ENCODE data around the gene LRRTM4. TPM values are rescaled to one million over a fixed set of nuclear protein-coding genes. Genes with fewer than 3 reads are reported as not detected.

Gene LRRTM4
- total RNA-seq, 1 experiment from 2014 or later = 0.23 TPM

- DNase-seq (ENCODE audit: low read depth, low spot score) (no peak), ATAC-seq (no peak)
- ChIA-PET CTCF (no interaction called here), POLR2A (no interaction called here)
- Histone ChIP-seq H3K9me3 (ENCODE audit: control insufficient read depth, insufficient read depth, low read depth, low read length) (0 out of 2 replicates have a peak, but pooled peaks cover 3% of the 10 kb centered on the region), H3K4me1 (ENCODE audit: control insufficient read depth, insufficient read depth, low read length) (no peaks in the 10 kb centered on the region), H3K36me3 (ENCODE audit: control insufficient read depth, insufficient read depth, low read length) (no peaks in the 10 kb centered on the region), H3K4me3 (ENCODE audit: low read depth in 2 of 2, low read length in 2 of 2) (no peak overlapping the region), H3K27ac (ENCODE audit: low read length) (no peak overlapping the region), H3K27me3 (ENCODE audit: control insufficient read depth, insufficient read depth, low read length) (no peaks in the 10 kb centered on the region)
- TF ChIP-seq, protein P1, sequence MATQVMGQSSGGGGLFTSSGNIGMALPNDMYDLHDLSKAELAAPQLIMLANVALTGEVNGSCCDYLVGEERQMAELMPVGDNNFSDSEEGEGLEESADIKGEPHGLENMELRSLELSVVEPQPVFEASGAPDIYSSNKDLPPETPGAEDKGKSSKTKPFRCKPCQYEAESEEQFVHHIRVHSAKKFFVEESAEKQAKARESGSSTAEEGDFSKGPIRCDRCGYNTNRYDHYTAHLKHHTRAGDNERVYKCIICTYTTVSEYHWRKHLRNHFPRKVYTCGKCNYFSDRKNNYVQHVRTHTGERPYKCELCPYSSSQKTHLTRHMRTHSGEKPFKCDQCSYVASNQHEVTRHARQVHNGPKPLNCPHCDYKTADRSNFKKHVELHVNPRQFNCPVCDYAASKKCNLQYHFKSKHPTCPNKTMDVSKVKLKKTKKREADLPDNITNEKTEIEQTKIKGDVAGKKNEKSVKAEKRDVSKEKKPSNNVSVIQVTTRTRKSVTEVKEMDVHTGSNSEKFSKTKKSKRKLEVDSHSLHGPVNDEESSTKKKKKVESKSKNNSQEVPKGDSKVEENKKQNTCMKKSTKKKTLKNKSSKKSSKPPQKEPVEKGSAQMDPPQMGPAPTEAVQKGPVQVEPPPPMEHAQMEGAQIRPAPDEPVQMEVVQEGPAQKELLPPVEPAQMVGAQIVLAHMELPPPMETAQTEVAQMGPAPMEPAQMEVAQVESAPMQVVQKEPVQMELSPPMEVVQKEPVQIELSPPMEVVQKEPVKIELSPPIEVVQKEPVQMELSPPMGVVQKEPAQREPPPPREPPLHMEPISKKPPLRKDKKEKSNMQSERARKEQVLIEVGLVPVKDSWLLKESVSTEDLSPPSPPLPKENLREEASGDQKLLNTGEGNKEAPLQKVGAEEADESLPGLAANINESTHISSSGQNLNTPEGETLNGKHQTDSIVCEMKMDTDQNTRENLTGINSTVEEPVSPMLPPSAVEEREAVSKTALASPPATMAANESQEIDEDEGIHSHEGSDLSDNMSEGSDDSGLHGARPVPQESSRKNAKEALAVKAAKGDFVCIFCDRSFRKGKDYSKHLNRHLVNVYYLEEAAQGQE (IDR thresholded peaks at IDR 0.05; ENCODE audit: insufficient read depth in 1 of 2, low read depth in 2 of 2, low read length in 1 of 2) = no peak
- TF ChIP-seq CTCF (IDR thresholded peaks at IDR 0.05) (no peak), TCF7L2 (IDR thresholded peaks at IDR 0.05; ENCODE audit: low read depth, low read length) (no peak), POLR2AphosphoS5 (IDR thresholded peaks at IDR 0.05; ENCODE audit: low read depth, low read length) (no peak), SIN3A (IDR thresholded peaks at IDR 0.05; ENCODE audit: borderline replicate concordance, insufficient read depth, low read depth, low read length) (no peak)
- in situ Hi-C loops (cut with HindIII; ENCODE audit: low pct_unique_long_range_greater_than_20kb, low sequenced_read_pairs) (no loop called here), intact Hi-C loops (cut with micrococcal nuclease; ENCODE audit: unreplicated experiment) (no loop called here)
- no TSS peak for BruUV-seq (replicated peaks)
These were observed 375.0 kb downstream of the LRRTM4 start for GRCh38 chr2:77147153-77147552.

GRCh38 chr2:77144772-77145171 is 377.4 kb downstream of the LRRTM4 start:
- ChIA-PET POLR2A (no interaction called here), CTCF (interaction anchor here (0.7 kb wide), 1 partner anchor 319 kb away, joined by 3 read pairs; no protein-coding TSS in a partner anchor)
- DNase-seq (ENCODE audit: low read depth, low spot score) (no peak), ATAC-seq (no peak)
- in situ Hi-C loops (cut with HindIII; ENCODE audit: low pct_unique_long_range_greater_than_20kb, low sequenced_read_pairs) (no loop called here), intact Hi-C loops (cut with micrococcal nuclease; ENCODE audit: unreplicated experiment) (no loop called here)
- H3K36me3 ChIP-seq (ENCODE audit: control insufficient read depth, insufficient read depth, low read length) = no peaks in the 10 kb centered on the region
- no peak for TF ChIP-seq CTCF (IDR thresholded peaks at IDR 0.05)
- no peak for TF ChIP-seq TCF7L2 (IDR thresholded peaks at IDR 0.05; ENCODE audit: low read depth, low read length)
- TF ChIP-seq SIN3A (IDR thresholded peaks at IDR 0.05; ENCODE audit: borderline replicate concordance, insufficient read depth, low read depth, low read length) = no peak
- no peak for TF ChIP-seq POLR2AphosphoS5 (IDR thresholded peaks at IDR 0.05; ENCODE audit: low read depth, low read length)
- TF ChIP-seq, protein P1 (IDR thresholded peaks at IDR 0.05; ENCODE audit: insufficient read depth in 1 of 2, low read depth in 2 of 2, low read length in 1 of 2) = no peak
- no peaks in the 10 kb centered on the region for H3K4me1 ChIP-seq (ENCODE audit: control insufficient read depth, insufficient read depth, low read length)
- H3K27ac ChIP-seq (ENCODE audit: low read length) = no peak overlapping the region
- H3K9me3 ChIP-seq (ENCODE audit: control insufficient read depth, insufficient read depth, low read depth, low read length) = no peaks in the 10 kb centered on the region
- no peak overlapping the region for H3K4me3 ChIP-seq (ENCODE audit: low read depth in 2 of 2, low read length in 2 of 2)
- BruUV-seq (replicated peaks) = no TSS peak
- H3K27me3 ChIP-seq (ENCODE audit: control insufficient read depth, insufficient read depth, low read length) = no peaks in the 10 kb centered on the region
